Ishikawa (cell line): ENCODE results near the gene GALK1.

Experiments
- CREB1 ChIP-seq: IDR thresholded peaks from 2 replicates; pipeline ENCODE4 v1.6.1; 2012; ENCODE audit warnings: low read depth
- FOXM1 ChIP-seq: IDR thresholded peaks from 2 replicates; pipeline ENCODE4 v1.6.1; 2012; ENCODE audit warnings: low read depth, borderline replicate concordance
- MAX ChIP-seq: IDR thresholded peaks from 2 replicates; pipeline ENCODE4 v1.6.1; 2012
- RAD21 ChIP-seq: IDR thresholded peaks from 2 replicates; pipeline ENCODE4 v1.6.1; 2012; ENCODE audit warnings: low read depth
- REST ChIP-seq: IDR thresholded peaks from 2 replicates; pipeline ENCODE4 v1.6.1; 2012; ENCODE audit warnings: low read depth, mild to moderate bottlenecking
- TAF1 ChIP-seq: IDR thresholded peaks from 2 replicates; pipeline ENCODE4 v1.6.1; 2012; ENCODE audit warnings: low read depth, mild to moderate bottlenecking
- TCF12 ChIP-seq: IDR thresholded peaks from 2 replicates; pipeline ENCODE4 v1.6.1; 2012; ENCODE audit warnings: low read depth
- YY1 ChIP-seq: IDR thresholded peaks from 2 replicates; pipeline ENCODE4 v1.6.1; 2012; ENCODE audit warnings: low read depth
- ZBTB7A ChIP-seq: IDR thresholded peaks from 2 replicates; pipeline ENCODE4 v1.6.1; 2012; ENCODE audit warnings: low read depth

- TF ChIP-seq ZBTB7A (no peak), CREB1 (no peak), YY1 (no peak), REST (no peak), RAD21 (no peak), TAF1 (no peak), MAX (no peak), FOXM1 (no peak), TCF12 (no peak)
Observed at GRCh38 chr17:75783803-75784472, 18.9 kb upstream of the GALK1 start.
